NT2/D1 (cell line): Measurements from ENCODE around the gene MRPS2.

Experiments
- DNase-seq: peaks from one replicate; pipeline ENCODE4 v3.0.0-alpha.2; 2011; ENCODE audit warnings: low read depth, low spot score
- H3K27me3 ChIP-seq: 2 replicates; pipeline ENCODE4 v1.6.0; 2011; ENCODE audit warnings: mild to moderate bottlenecking; ENCODE audit not compliant: insufficient read length, insufficient read depth
- H3K36me3 ChIP-seq: 2 replicates; pipeline ENCODE4 v1.6.1; 2011; ENCODE audit warnings: mild to moderate bottlenecking, low read length, mixed read lengths; ENCODE audit not compliant: insufficient read depth, insufficient read length
- H3K4me1 ChIP-seq: 2 replicates; pipeline ENCODE4 v1.5.1; 2011; ENCODE audit not compliant: insufficient read depth, insufficient read length
- H3K4me3 ChIP-seq: 2 replicates; pipeline ENCODE4 v1.5.1; 2011; ENCODE audit warnings: low read depth; ENCODE audit not compliant: insufficient read length
- H3K9ac ChIP-seq: 2 replicates; pipeline ENCODE4 v1.6.0; 2011; ENCODE audit warnings: low read depth; ENCODE audit not compliant: insufficient read length
- H3K9me3 ChIP-seq: 2 replicates; pipeline ENCODE4 v1.5.1; 2011; ENCODE audit warnings: mild to moderate bottlenecking, low read length; ENCODE audit not compliant: insufficient read depth
- SUZ12 ChIP-seq: IDR thresholded peaks from 2 replicates; pipeline ENCODE4 v1.6.1; 2011; ENCODE audit not compliant: insufficient read length, insufficient read depth; ENCODE audit errors: extremely low read depth
- YY1 ChIP-seq: IDR thresholded peaks from 2 replicates; pipeline ENCODE4 v1.6.1; 2011; ENCODE audit not compliant: insufficient read length, insufficient read depth
- ZNF274 ChIP-seq: IDR thresholded peaks from 2 replicates; pipeline ENCODE4 v1.6.1; 2011; ENCODE audit warnings: mild to moderate bottlenecking, low read depth, low read length

The MRPS2 gene

DNA sequence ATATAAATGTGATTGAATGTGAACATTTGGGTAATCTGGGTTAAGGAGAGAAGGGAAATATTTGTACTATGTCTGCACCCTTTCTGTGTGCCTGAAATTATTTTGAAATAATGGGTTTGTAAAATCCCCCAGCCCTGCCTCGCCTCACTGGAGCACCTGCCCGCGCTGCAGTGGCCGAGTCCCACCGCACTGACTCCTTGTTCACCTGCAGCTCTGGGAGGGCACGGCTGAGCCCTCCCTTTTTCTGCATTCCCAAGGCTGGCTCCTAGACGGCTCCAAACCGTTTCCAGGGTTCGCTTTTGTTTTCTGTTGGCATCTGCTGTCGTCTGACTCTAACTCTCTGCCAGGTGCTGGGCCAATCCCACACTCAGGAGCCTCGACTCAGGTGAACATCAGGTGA, 38.5 kb upstream of the MRPS2 start:
- H3K36me3 ChIP-seq: no peaks in the 10 kb centered on the region
- no peak overlapping the region for H3K4me3 ChIP-seq
- no peaks in the 10 kb centered on the region for H3K4me1 ChIP-seq
- H3K27me3 ChIP-seq: no peaks in the 10 kb centered on the region
- no peak for DNase-seq
- no peak for TF ChIP-seq ZNF274
- no peak for TF ChIP-seq YY1
- TF ChIP-seq SUZ12: no peak
- H3K9me3 ChIP-seq: no peaks in the 10 kb centered on the region
- H3K9ac ChIP-seq: no peak overlapping the region

DNA sequence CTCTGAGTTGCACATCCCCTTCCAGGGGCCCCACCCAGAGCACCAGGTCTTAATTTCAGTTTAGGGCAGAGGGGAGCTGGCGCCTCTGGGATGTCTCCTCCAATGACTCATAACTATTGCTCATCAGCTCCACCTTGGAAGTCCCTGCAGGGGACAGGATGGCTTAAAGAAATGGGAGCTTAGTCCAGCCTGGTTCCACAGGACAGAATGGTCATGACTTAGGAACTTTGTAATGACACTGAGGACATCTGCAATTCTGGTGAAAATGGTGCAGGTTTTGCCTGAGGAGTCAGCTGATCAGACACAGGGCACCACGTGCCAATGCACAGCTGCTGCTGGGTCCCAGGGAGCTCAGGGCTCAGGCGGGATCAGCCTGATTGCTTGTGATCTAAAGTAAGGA, 37.3 kb upstream of the MRPS2 start:
- no peak for DNase-seq
- H3K9ac ChIP-seq: no peak overlapping the region
- TF ChIP-seq SUZ12 (no peak), YY1 (no peak), ZNF274 (no peak)
- H3K4me3 ChIP-seq: no peak overlapping the region
- no peaks in the 10 kb centered on the region for H3K4me1 ChIP-seq
- H3K9me3 ChIP-seq: no peaks in the 10 kb centered on the region
- no peaks in the 10 kb centered on the region for H3K27me3 ChIP-seq
- H3K36me3 ChIP-seq: no peaks in the 10 kb centered on the region

DNA sequence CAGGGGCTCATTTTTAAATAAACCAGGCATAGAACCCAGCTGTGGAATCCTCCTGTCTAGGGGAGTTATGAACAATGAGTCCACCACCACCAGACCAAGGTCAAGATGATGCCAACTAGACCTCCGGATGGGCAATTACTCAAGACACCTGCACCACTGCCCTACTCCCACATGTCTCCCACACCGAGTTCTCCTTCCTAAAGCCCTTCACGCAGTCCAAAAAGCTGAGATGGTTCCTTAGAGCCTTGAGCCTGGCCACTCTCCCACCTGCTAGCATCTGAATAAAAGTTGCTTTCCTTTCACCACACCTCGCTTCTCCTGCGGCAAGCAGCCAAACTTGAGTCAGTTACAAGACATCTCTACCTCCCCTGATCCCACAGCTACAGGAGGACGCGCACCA, 36.3 kb upstream of the MRPS2 start:
- no peaks in the 10 kb centered on the region for H3K27me3 ChIP-seq
- TF ChIP-seq ZNF274: no peak
- TF ChIP-seq SUZ12: no peak
- no peak for TF ChIP-seq YY1
- H3K36me3 ChIP-seq: no peaks in the 10 kb centered on the region
- no peaks in the 10 kb centered on the region for H3K9me3 ChIP-seq
- H3K4me1 ChIP-seq: no peaks in the 10 kb centered on the region
- no peak for DNase-seq
- no peak overlapping the region for H3K4me3 ChIP-seq
- H3K9ac ChIP-seq: no peak overlapping the region

DNA sequence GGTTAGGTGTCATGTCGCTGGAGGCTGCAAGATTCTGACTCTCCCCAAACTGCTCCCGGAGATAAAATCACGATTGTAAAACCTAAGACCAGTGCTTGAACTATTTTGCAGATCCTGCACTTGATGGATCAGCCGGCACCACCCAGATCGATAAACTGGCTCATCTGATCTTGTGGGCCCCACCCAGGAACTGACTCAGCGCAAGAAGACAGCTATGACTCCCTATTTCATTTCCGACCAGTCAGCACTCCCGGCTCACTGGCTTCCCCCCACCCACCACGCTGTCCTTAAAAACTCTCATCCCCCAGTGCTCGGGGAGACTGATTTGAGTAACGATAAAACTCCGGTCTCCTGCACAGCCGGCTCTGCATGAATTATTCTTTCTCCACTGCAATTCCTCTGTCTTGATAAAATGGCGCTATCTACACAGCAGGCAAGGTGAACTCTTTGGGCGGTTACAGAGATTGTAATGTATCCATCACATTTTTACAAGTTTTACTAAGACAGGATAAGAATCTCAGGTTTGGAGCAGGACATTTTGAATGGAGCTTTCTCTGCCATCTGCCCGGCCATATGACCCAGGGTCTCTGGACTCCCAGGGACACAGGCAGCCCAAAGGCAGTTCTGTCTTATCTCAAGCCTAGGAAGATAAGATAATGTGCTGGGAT, 31.5 kb upstream of the MRPS2 start:
- H3K27me3 ChIP-seq: no peaks in the 10 kb centered on the region
- H3K9ac ChIP-seq: no peak overlapping the region
- no peaks in the 10 kb centered on the region for H3K36me3 ChIP-seq
- DNase-seq: no peak
- no peak overlapping the region for H3K4me3 ChIP-seq
- H3K9me3 ChIP-seq: no peaks in the 10 kb centered on the region
- peaks cover 8% of the 10 kb centered on the region for H3K4me1 ChIP-seq
- TF ChIP-seq ZNF274 (no peak), YY1 (no peak), SUZ12 (no peak)

DNA sequence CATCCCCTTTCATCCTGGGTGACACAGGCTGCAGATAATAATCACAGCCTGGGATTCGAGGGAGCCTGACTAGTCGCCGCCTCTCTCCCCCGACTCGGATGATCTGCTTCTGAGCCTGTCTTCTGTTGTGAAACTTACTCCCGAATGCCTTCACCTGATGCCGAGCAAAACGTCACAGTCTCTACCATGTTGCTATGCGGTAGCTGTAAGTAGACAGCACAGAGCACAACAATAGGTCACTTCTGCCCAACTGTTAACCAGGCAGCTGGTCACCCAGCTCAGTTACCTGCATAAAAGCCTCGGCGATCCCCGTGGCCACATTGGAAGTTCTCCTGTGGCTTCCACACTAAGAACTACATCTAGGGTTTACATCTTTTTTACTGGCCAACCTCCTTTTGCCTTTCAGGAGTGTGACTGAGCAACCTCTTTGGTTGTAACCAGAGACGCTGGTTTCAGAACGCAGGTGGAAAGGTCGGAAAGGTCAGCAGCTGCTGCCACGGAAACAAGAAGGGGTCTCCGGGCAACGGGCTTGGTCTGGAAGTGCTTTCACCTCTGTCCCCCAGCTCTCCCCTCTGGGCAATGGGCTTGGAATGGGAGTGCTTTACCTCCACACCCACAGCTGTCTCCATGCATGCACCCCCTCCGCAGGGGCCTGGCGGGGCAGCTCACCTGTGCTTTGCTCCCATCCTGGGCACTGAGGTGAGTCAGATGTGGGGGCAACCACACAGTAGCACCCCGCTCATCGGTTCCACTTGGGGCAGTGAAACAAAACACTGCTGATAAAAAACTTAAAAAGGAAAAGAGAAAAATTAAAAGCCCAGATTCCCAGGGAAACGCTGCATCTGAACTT, 28.5 kb upstream of the MRPS2 start:
- H3K4me1 ChIP-seq: peaks cover 11% of the 10 kb centered on the region
- no peak for DNase-seq
- no peak for TF ChIP-seq YY1
- no peak for TF ChIP-seq ZNF274
- TF ChIP-seq SUZ12: no peak

DNA sequence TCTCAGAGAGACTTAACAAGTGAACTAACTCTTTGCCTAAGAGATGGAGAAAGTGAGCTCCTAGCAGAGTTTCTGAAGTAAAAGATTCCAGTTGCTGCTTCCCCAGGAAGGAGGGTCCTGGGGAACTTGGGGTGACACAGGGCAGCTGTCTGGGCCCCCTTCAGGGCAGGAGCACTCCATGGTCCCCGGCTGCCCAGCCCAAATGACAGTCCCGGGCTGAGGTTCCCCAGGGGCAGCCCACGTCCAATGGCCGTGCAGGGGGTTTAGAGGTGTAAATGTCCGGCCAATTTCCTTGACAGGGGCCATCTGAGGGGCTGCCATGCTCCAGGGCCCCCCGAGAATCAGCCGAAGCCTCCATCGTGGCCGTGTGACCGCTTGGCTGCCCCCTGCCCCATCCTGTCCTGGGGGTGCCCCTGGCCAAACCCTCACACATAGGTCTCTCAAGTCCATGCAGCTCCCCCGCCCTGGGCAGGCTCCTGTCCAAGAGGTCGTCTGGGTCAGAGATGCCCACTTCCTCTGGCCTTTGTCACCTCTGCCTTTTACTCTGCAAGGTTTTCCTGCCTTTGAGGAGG, 26.4 kb upstream of the MRPS2 start:
- H3K4me1 ChIP-seq: peaks cover 13% of the 10 kb centered on the region
- H3K4me3 ChIP-seq: no peak overlapping the region
- DNase-seq: no peak
- no peak overlapping the region for H3K9ac ChIP-seq
- TF ChIP-seq SUZ12 (no peak), ZNF274 (no peak), YY1 (no peak)
- H3K9me3 ChIP-seq: no peaks in the 10 kb centered on the region
- peaks cover 6% of the 10 kb centered on the region for H3K36me3 ChIP-seq
- no peaks in the 10 kb centered on the region for H3K27me3 ChIP-seq

More for the DNA sequence above, 28.5 kb upstream of the MRPS2 start:
- H3K4me3 ChIP-seq: no peak overlapping the region
- no peaks in the 10 kb centered on the region for H3K9me3 ChIP-seq
- no peaks in the 10 kb centered on the region for H3K27me3 ChIP-seq
- no peak overlapping the region for H3K9ac ChIP-seq
- peaks cover 6% of the 10 kb centered on the region for H3K36me3 ChIP-seq

DNA sequence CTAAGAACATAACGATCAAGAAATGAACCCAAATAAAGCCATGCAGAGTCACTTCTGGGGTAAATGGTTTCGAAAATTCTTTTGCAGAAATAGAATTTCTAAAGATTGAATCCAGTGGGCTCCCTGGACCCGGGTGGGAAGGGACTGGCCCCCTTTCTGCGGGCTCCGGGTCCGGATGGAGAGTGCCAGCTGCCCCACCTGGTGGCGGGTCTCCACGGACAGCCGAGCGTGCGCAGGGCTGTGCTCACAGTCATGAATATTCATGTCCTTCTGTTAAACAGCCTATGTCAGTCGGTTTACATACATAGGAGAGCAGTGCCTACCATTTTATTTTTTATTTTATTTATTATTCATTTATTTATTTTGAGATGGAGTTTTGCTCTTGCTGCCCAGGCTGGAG, 25.6 kb upstream of the MRPS2 start:
- Histone ChIP-seq H3K4me1 (peaks cover 13% of the 10 kb centered on the region), H3K27me3 (no peaks in the 10 kb centered on the region), H3K9me3 (no peaks in the 10 kb centered on the region), H3K36me3 (peaks cover 6% of the 10 kb centered on the region), H3K9ac (no peak overlapping the region), H3K4me3 (no peak overlapping the region)
- no peak for TF ChIP-seq YY1
- no peak for TF ChIP-seq ZNF274
- TF ChIP-seq SUZ12: no peak
- no peak for DNase-seq
